Liver (tissue), 9 donors: ENCODE results near the gene S100A4. TPM values are rescaled to one million over a fixed set of nuclear protein-coding genes. Genes with fewer than 3 reads are reported as not detected.
"Not testable (repeated sequence)": the region's sequence is repeated elsewhere in the genome, so short reads cannot be mapped to it uniquely, and the experiment has no call there.

Experiments used
- DNase-seq: peaks from one replicate; pipeline ENCODE4 v3.0.0-alpha.2; 2017; ENCODE audit warnings: low spot score
- H3K27ac ChIP-seq, 2 donors: one replicate each; pipeline ENCODE4 v1.7.0; 2013; ENCODE audit warnings: inconsistent platforms in 2 of 2, low read length in 2 of 2, control low read depth in 1 of 2, low read depth in 1 of 2, mild to moderate bottlenecking in 1 of 2
- H3K27me3 ChIP-seq, 4 donors: one replicate each; pipeline versions ENCODE4 v1.6.1 to v1.7.0; 2013; ENCODE audit warnings: low read length in 3 of 4, inconsistent platforms in 1 of 4, mild to moderate bottlenecking in 1 of 4, moderate library complexity in 1 of 4; ENCODE audit not compliant: control insufficient read depth in 4 of 4, insufficient read depth in 4 of 4
- H3K36me3 ChIP-seq, 4 donors: one replicate each; pipeline versions ENCODE4 v1.6.1 to v1.7.0; 2013; ENCODE audit warnings: low read length in 3 of 4, mild to moderate bottlenecking in 3 of 4, low read depth in 1 of 4, moderate library complexity in 1 of 4; ENCODE audit not compliant: control insufficient read depth in 4 of 4, insufficient read depth in 3 of 4
- H3K4me1 ChIP-seq, 4 donors: one replicate each; pipeline versions ENCODE4 v1.6.1 to v1.7.0; 2013; ENCODE audit warnings: low read length in 3 of 4, mild to moderate bottlenecking in 3 of 4, moderate library complexity in 1 of 4; ENCODE audit not compliant: control insufficient read depth in 4 of 4, insufficient read depth in 4 of 4
- H3K4me3 ChIP-seq, 3 donors: one replicate each; pipeline versions ENCODE4 v1.6.1 to v1.7.0; 2013; ENCODE audit warnings: low read length in 3 of 3, control low read depth in 1 of 3, low read depth in 1 of 3, mild to moderate bottlenecking in 1 of 3
- H3K9ac ChIP-seq, 2 donors: one replicate each; pipeline ENCODE4 v1.7.0; 2013; ENCODE audit warnings: low read length in 2 of 2, mild to moderate bottlenecking in 2 of 2, moderate library complexity in 2 of 2, control low read depth in 1 of 2, low read depth in 1 of 2
- H3K9me3 ChIP-seq, 4 donors: one replicate each; pipeline versions ENCODE4 v1.6.1 to v1.7.0; 2013; ENCODE audit warnings: low read length in 3 of 4; ENCODE audit not compliant: control insufficient read depth in 4 of 4
- EGR1 ChIP-seq, 2 donors: IDR thresholded peaks; 2 replicates each; pipeline ENCODE4 v1.6.1; 2016 to 2018; ENCODE audit warnings: antibody characterized with exemption in 2 of 2, low read depth in 2 of 2
- FOXA1 ChIP-seq: IDR thresholded peaks from 2 replicates; pipeline ENCODE4 v1.6.1; 2016; ENCODE audit warnings: antibody characterized with exemption
- GABPA ChIP-seq, 2 donors: IDR thresholded peaks in 1 of 2; conservative IDR thresholded peaks in 1 of 2; 2 replicates each; pipeline ENCODE4 v1.6.1; 2016; ENCODE audit warnings: antibody characterized with exemption in 2 of 2, mild to moderate bottlenecking in 1 of 2, moderate library complexity in 1 of 2
- HNF4A ChIP-seq, 2 donors: conservative IDR thresholded peaks; 2 replicates each; pipeline ENCODE4 v1.6.1; 2016; ENCODE audit warnings: antibody characterized with exemption in 2 of 2, mild to moderate bottlenecking in 2 of 2
- HNF4G ChIP-seq: IDR thresholded peaks from 2 replicates; pipeline ENCODE4 v1.6.1; 2016; ENCODE audit warnings: antibody characterized with exemption
- REST ChIP-seq: IDR thresholded peaks from 2 replicates; pipeline ENCODE4 v1.6.1; 2016; ENCODE audit warnings: antibody characterized with exemption, mild to moderate bottlenecking
- RXRA ChIP-seq, 2 donors: IDR thresholded peaks; 2 replicates each; pipeline ENCODE4 v1.6.1; 2017 to 2018; ENCODE audit warnings: antibody characterized with exemption in 2 of 2, mild to moderate bottlenecking in 1 of 2
- TAF1 ChIP-seq: conservative IDR thresholded peaks from 2 replicates; pipeline ENCODE4 v1.6.1; 2016; ENCODE audit warnings: antibody characterized with exemption, mild to moderate bottlenecking
- YY1 ChIP-seq: IDR thresholded peaks from 2 replicates; pipeline ENCODE4 v1.6.1; 2016; ENCODE audit warnings: antibody characterized with exemption, mild to moderate bottlenecking
- WGBS: extraction: QIAGEN DNeasy Blood & Tissue Kit; methylation state at CpG from one replicate; pipeline ENCODE4 v1.1.7; 2013; 5-methylcytosine and 5-hydroxymethylcytosine counted together
- polyA plus RNA-seq, 2 donors: library from polyadenylated mRNA; stranded (reverse) in 1 of 2; unstranded in 1 of 2; fragments of 200-250 nt in 1 of 2; fragments of >200 nt in 1 of 2; fragmentation: Nextera tagmentation in 1 of 2; extraction: Ambion mirVana in 1 of 2; gene quantifications; one replicate each; pipeline versions ENCODE4 v1.2.1 to v1.2.3, GENCODE V29; 2013 to 2015
- total RNA-seq, 2 donors: library from RNA; depleted of rRNA; stranded (reverse); fragments of >200 nt; gene quantifications; one replicate each; pipeline ENCODE4 v1.2.3, GENCODE V29; 2014
- TF ChIP-seq, protein P1 (sequence below): IDR thresholded peaks from 2 replicates; pipeline ENCODE4 v1.6.1; 2016; ENCODE audit warnings: antibody characterized with exemption
- donor health status: healthy.
- donor health status: healthy.
- donor health status: healthy.
- donor health status: healthy.
- donor health status: healthy.

Gene S100A4
- total and polyA plus RNA-seq, 4 donors, result 4.8 to 69.8 (median 16.7) TPM

- H3K4me3 ChIP-seq, result no peak overlapping the region
- no peak overlapping the region for H3K27ac ChIP-seq
- no peaks in the 10 kb centered on the region for H3K36me3 ChIP-seq
- WGBS, result 71% methylated on average over 4 of the region's 4 CpGs
- H3K27me3 ChIP-seq, result no peaks in the 10 kb centered on the region
- no peaks in the 10 kb centered on the region for H3K9me3 ChIP-seq
- TF ChIP-seq YY1 (no peak), FOXA1 (no peak), HNF4A (conservative IDR thresholded peaks at IDR 0.05) (no peak), HNF4G (no peak), RXRA (IDR thresholded peaks at IDR 0.05) (no peak), EGR1 (IDR thresholded peaks at IDR 0.05; ENCODE audit: low read depth in 2 of 2) (no peak), GABPA (IDR thresholded peaks at IDR 0.05 in 1 of 2, conservative IDR thresholded peaks at IDR 0.05 in 1 of 2) (no peak), TAF1 (no peak), REST (no peak)
- TF ChIP-seq, protein P1, sequence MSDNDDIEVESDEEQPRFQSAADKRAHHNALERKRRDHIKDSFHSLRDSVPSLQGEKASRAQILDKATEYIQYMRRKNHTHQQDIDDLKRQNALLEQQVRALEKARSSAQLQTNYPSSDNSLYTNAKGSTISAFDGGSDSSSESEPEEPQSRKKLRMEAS, result no peak
- DNase-seq, result no peak
- H3K9ac ChIP-seq, result no peak overlapping the region
- H3K4me1 ChIP-seq, result peaks cover 0 to 2% (median 0%) of the 10 kb centered on the region in 4 donors
These were observed 31.5 kb upstream of the S100A4 start for GRCh38 chr1:153577138-153577537.

DNA sequence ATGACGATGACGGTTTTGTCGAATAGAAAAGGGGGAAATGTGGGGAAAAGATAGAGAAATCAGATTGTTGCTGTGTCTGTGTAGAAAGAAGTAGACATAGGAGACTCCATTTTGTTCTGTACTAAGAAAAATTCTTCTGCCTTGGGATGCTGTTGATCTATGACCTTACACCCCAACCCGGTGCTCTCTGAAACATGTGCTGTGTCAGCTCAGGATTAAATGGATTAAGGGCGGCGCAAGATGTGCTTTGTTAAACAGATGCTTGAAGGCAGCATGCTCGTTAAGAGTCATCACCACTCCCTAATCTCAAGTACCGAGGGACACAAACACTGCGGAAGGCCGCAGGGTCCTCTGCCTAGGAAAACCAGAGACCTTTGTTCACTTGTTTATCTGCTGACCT, 29.9 kb upstream of the S100A4 start:
- not testable (repeated sequence) for H3K27ac ChIP-seq, H3K36me3 ChIP-seq, DNase-seq, H3K27me3 ChIP-seq, H3K4me3 ChIP-seq, H3K9ac ChIP-seq, H3K9me3 ChIP-seq, H3K4me1 ChIP-seq
- WGBS, result 92% methylated on average over 10 of the region's 10 CpGs

DNA sequence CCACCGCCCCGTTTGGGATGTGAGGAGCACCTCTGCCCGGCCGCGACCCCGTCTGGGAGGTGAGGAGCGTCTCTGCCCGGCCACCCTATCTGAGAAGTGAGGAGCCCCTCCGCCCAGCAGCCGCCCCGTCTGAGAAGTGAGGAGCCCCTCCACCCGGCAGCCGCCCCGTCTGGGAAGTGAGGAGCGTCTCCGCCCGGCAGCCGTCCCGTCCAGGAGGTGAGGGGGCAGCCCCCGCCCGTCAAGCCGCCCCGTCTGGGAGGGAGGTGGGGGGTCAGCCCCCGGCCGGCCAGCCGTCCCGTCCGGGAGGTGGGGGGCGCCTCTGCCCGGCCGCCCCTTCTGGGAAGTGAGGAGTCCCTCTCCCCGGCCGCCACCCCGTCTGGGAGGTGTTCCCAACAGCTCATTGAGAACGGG, 29.5 kb upstream of the S100A4 start:
- WGBS, result 96% methylated on average over 35 of the region's 35 CpGs
- H3K27ac ChIP-seq, H3K9ac ChIP-seq, H3K4me3 ChIP-seq, H3K9me3 ChIP-seq, H3K4me1 ChIP-seq, H3K27me3 ChIP-seq, H3K36me3 ChIP-seq, DNase-seq: not testable (repeated sequence)

DNA sequence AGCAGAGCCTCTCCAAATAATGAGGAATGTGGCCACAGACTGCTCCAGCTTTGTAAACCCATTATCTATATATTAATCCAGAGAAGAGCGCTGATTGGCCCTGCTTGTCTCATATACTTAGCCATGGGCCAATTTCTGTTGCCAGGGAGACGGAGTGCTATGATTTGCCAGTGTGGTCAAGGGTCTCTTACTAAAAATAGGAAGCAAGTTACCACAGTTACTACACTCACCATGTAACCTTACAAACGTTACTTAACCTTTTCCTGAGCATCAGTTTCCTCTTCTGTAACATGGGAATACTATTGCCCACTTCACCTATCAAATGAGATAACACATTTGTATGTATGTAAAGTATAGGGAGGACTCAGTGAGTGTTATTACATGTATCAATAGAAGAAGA, 27.7 kb upstream of the S100A4 start:
- Histone ChIP-seq H3K36me3 (no peaks in the 10 kb centered on the region), H3K9me3 (no peaks in the 10 kb centered on the region), H3K27ac (no peak overlapping the region), H3K4me1 (peaks cover 0 to 7% (median 3%) of the 10 kb centered on the region in 4 donors), H3K4me3 (no peak overlapping the region), H3K27me3 (no peaks in the 10 kb centered on the region), H3K9ac (no peak overlapping the region)
- no peak for TF ChIP-seq EGR1 (IDR thresholded peaks at IDR 0.05; ENCODE audit: low read depth in 2 of 2)
- DNase-seq, result no peak
- 69% methylated on average over 3 of the region's 3 CpGs for WGBS
